Measurements from ENCODE around the gene DGKD.

GRCh38 chr2:233325814-233326213, 28.5 kb upstream of the DGKD start:
- TF ChIP-seq CTCF (IDR thresholded peaks at IDR 0.05; ENCODE audit: insufficient read depth, low read length, poor library complexity, severe bottlenecking) (no peak), EZH2phosphoT487 (conservative IDR thresholded peaks at IDR 0.05; ENCODE audit: low read length) (no peak)
